ENCODE measurements around the gene DLG2.

- no peak for TF ChIP-seq BCLAF1 (IDR thresholded peaks at IDR 0.05; ENCODE audit: borderline replicate concordance in 1 of 2, control insufficient read depth in 1 of 2, low read depth in 2 of 2, low read length in 1 of 2)
- no peak for TF ChIP-seq ZNF274 (IDR thresholded peaks at IDR 0.05; ENCODE audit: borderline replicate concordance, low read depth, low read length)
- TF ChIP-seq SMC3 (conservative IDR thresholded peaks at IDR 0.05; ENCODE audit: insufficient read depth, low read depth, low read length) = no peak
Observed at GRCh38 chr11:84061726-84062125, 1565.4 kb downstream of the DLG2 start.

Measured in K562 (cell line).